ENCODE results near the gene LPP. TPM values are rescaled to one million over a fixed set of nuclear protein-coding genes. Genes with fewer than 3 reads are reported as not detected.

LPP gene
- total and polyA plus RNA-seq, 2 of the 13 experiments (the other 11 are each of a cell fraction or from before 2014, with no cell fraction given): 19.2 to 29.9 TPM

GRCh38 chr3:188259191-188259590 lies 105.2 kb downstream of the LPP start:
- no TSS peak for BruUV-seq (replicated peaks)
- Histone ChIP-seq H3K36me3 (replicated peaks in 1 of 2; ENCODE audit: control insufficient read depth in 1 of 2, insufficient read depth in 2 of 2, low read length in 2 of 2) (no peaks in the 10 kb centered on the region; a peak in 2 of 5 replicates), H3K9ac (ENCODE audit: insufficient read depth, low read depth, low read length) (no peak overlapping the region), H3K4me3 (replicated peaks in 1 of 3; ENCODE audit: insufficient read depth in 1 of 3, low read depth in 2 of 3, low read length in 3 of 3) (no peak overlapping the region), H3K79me2 (ENCODE audit: insufficient read depth, low read length) (peaks cover 15% of the 10 kb centered on the region), H2AFZ (ENCODE audit: low read length) (no peak overlapping the region), H3K4me1 (ENCODE audit: insufficient read depth, low read length) (peaks cover 75% of the 10 kb centered on the region), H3K27me3 (ENCODE audit: control insufficient read depth in 1 of 2, insufficient read depth in 2 of 2, low read length in 2 of 2) (no peaks in the 10 kb centered on the region), H3K4me2 (ENCODE audit: low read depth, low read length) (no peak overlapping the region), H3K9me3 (ENCODE audit: low read length) (no peaks in the 10 kb centered on the region), H3K27ac (ENCODE audit: extremely low read length, insufficient read depth, low read length) (no peak overlapping the region), H4K20me1 (ENCODE audit: insufficient read depth, low read length) (no peaks in the 10 kb centered on the region)
- POLR2A ChIA-PET: no interaction called here
- CTCF ChIA-PET (ENCODE audit: low intra/inter-chr PET ratio, low total read pairs): no interaction called here
- ATAC-seq (no peak), DNase-seq (ENCODE audit: low spot score) (no peak), FAIRE-seq (no peak)
- in situ Hi-C loops (cut with HindIII; ENCODE audit: extremely low pct_ligation_motif_present, low pct_unique_long_range_greater_than_20kb) (no loop called here), intact Hi-C loops (cut with micrococcal nuclease; ENCODE audit: unreplicated experiment) (no loop called here)
- no peak for TF ChIP-seq TEAD2 (CRISPR knock-in tag; IDR thresholded peaks at IDR 0.05)
- whole genome bisulfite sequencing (ENCODE audit: low lambda C conversion rate): 84% methylated on average over 2 of the region's 2 CpGs

DNA sequence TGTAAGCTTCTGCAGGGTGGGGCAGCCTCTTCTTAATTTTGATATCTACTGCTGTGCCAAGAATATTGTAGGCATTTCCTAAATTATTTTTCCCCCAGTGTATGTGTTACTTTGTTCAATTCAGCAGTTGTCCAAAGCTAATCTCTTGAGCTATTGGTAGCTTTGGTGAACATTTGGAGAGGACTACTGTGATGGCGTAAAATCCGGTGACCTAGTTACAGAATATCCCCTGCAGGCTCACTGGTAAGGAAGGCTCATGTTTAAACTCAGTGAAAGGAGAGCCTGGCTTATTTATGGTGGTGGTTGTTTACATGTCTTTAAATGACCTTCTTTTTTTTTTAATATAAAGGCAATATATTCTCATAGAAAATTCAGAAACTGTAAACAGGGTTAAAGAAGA lies 105.6 kb downstream of the LPP start:
- no peak for TF ChIP-seq AFF4 (CRISPR knock-in tag; IDR thresholded peaks at IDR 0.05)
- TF ChIP-seq ZNF441 (CRISPR knock-in tag; IDR thresholded peaks at IDR 0.05; ENCODE audit: borderline replicate concordance): no peak
- TF ChIP-seq ZNF780A (CRISPR knock-in tag; IDR thresholded peaks at IDR 0.05): no peak
- TF ChIP-seq, protein P1, sequence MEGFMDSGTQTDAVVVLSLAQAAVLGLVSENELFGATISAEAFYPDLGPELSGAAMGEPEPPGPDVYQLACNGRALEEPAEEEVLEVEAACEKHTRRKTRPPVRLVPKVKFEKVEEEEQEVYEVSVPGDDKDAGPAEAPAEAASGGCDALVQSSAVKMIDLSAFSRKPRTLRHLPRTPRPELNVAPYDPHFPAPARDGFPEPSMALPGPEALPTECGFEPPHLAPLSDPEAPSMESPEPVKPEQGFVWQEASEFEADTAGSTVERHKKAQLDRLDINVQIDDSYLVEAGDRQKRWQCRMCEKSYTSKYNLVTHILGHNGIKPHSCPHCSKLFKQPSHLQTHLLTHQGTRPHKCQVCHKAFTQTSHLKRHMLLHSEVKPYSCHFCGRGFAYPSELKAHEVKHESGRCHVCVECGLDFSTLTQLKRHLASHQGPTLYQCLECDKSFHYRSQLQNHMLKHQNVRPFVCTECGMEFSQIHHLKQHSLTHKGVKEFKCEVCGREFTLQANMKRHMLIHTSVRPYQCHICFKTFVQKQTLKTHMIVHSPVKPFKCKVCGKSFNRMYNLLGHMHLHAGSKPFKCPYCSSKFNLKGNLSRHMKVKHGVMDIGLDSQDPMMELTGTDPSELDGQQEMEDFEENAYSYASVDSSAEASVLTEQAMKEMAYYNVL (CRISPR knock-in tag; IDR thresholded peaks at IDR 0.05; ENCODE audit: borderline replicate concordance): no peak
- TF ChIP-seq IRX3 (CRISPR knock-in tag; IDR thresholded peaks at IDR 0.05; ENCODE audit: borderline replicate concordance, low read depth): no peak
- no peaks in the 10 kb centered on the region for H4K20me1 ChIP-seq (ENCODE audit: insufficient read depth, low read length)
- H3K27me3 ChIP-seq (ENCODE audit: control insufficient read depth in 1 of 2, insufficient read depth in 2 of 2, low read length in 2 of 2): no peaks in the 10 kb centered on the region
- in situ Hi-C loops (cut with HindIII; ENCODE audit: extremely low pct_ligation_motif_present, low pct_unique_long_range_greater_than_20kb): no loop called here
- peaks cover 75% of the 10 kb centered on the region for H3K4me1 ChIP-seq (ENCODE audit: insufficient read depth, low read length)
- intact Hi-C loops (cut with micrococcal nuclease; ENCODE audit: unreplicated experiment): no loop called here
- no peaks in the 10 kb centered on the region; a peak in 2 of 5 replicates for H3K36me3 ChIP-seq (replicated peaks in 1 of 2; ENCODE audit: control insufficient read depth in 1 of 2, insufficient read depth in 2 of 2, low read length in 2 of 2)
- peaks cover 17% of the 10 kb centered on the region for H3K79me2 ChIP-seq (ENCODE audit: insufficient read depth, low read length)
- FAIRE-seq (no peak), ATAC-seq (no peak), DNase-seq (ENCODE audit: low spot score) (no peak)
- H3K9ac ChIP-seq (ENCODE audit: insufficient read depth, low read depth, low read length): no peak overlapping the region
- POLR2A ChIA-PET: no interaction called here
- no peak overlapping the region for H3K4me3 ChIP-seq (replicated peaks in 1 of 3; ENCODE audit: insufficient read depth in 1 of 3, low read depth in 2 of 3, low read length in 3 of 3)
- CTCF ChIA-PET (ENCODE audit: low intra/inter-chr PET ratio, low total read pairs): no interaction called here
- WGBS (ENCODE audit: low lambda C conversion rate): 100% methylated on average over 2 of the region's 2 CpGs
- H3K9me3 ChIP-seq (ENCODE audit: low read length): no peaks in the 10 kb centered on the region
- no peak overlapping the region for H3K4me2 ChIP-seq (ENCODE audit: low read depth, low read length)
- no TSS peak for BruUV-seq (replicated peaks)
- no peak overlapping the region for H3K27ac ChIP-seq (ENCODE audit: extremely low read length, insufficient read depth, low read length)
- no peak overlapping the region for H2AFZ ChIP-seq (ENCODE audit: low read length)
